ENCODE data around the gene ATOSB.

ATOSB gene

DNA sequence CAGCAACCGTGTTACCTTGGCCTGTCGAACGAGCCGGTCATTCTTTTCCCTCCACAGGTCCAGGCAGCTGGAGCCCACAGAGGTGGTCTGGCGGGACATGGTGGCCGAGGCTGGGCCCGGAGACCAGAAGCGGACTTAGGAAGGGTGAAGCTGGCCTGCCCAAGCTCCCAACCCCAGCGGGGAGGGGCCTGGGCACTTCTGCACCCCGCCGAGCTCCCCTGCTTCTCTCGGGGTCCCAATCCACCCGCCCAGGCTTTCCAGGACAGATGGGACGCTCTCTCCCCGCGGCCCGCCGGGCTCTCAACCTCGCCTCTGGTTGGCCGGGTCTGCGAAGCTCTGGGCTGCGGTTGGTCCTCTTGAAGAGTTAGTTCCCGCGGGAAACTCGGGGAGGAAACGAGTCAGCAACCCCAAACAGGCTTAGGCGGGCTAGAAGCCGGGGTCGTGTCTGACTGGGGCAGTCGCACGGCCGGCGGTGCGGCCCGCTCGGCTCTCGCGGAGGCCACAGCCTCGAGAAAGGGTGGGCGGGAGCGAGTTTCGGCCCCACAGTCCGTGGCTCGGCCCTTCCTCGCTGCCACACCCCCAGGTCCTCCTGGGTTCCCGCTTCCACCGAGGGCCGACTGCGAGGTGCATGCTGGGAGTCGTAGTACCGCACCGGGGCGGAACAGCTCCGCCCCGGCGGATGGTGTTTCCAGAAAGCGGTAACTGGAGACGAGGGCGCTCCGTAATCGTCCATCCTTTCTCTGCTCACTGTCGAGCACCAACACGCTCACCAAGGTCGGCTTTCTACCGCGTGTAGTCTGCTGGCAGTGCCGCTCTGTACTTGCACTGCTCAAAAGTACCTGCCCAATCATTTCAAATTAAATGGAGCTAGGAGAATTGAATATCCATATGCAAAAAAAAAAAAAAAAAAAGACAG, 36.0 kb downstream of the ATOSB start, which contains the start of gene FANCG:
Gene FANCG, minus strand, starts transcription at position 517 of the 916 bp plus-strand sequence. Its CDS starts 418 bp downstream, at position 99.
- peak; percentile 69 for DNase-seq (ENCODE audit: low read depth)

DNA sequence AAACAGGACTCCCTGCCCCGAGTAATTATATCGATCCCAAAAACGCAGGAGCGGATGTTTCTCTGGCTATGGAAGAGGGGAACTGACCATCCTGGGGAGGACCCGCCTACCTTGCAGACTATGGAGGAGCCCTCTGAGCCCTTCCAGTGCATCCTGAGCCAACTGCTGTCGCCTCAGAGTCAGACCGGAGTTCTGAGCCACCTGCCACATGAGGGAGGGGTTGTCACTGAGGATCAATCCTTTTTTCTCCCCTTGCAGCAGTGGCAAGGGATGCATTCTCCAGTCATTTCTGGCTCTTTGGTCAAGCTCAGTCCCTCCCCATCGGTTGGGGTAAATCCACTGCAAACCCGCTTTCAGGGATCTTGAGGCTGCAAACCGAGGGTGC, 36.6 kb downstream of the ATOSB start:
- DNase-seq (ENCODE audit: low read depth), result no peak

DNA sequence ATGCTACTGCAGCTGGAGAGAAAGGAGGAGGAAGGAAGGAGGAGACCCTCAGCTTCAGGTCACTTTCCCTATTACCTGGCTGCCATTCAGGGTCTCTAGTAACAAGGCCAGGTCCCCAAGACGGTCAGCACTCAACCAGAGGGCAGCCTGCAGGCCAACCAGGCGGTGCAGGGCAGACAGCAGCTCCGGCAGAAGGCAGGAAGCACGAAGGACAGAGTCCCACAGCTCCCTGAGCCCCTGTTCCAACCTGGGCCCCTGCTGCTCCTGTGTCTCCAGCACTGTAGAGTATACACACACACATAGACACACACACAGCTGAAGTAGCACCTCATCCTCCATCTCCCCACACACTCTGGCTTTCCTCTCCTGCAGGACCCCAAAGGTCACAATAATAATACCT, 37.6 kb downstream of the ATOSB start:
- no peak for DNase-seq (ENCODE audit: low read depth)

DNA sequence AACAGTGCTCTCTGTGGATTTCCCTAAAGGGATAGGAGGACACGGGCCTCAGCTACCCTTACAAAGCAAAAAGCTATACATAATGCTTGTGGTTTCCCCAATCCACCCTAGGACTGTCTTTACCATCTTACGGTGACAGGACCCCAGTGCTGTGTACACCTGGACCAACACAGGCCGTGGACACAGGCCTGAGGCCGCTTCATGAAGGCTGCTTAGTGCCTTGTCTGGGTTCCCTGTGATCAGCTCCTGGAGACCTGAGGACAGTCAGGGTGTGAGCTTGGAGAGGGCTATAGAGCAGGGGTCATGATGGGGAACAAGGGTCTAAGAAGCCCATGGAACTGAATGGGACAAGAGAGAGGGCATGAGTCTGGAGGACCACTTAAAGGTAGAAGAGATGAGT, 38.8 kb downstream of the ATOSB start:
- no peak for DNase-seq (ENCODE audit: low read depth)

DNA sequence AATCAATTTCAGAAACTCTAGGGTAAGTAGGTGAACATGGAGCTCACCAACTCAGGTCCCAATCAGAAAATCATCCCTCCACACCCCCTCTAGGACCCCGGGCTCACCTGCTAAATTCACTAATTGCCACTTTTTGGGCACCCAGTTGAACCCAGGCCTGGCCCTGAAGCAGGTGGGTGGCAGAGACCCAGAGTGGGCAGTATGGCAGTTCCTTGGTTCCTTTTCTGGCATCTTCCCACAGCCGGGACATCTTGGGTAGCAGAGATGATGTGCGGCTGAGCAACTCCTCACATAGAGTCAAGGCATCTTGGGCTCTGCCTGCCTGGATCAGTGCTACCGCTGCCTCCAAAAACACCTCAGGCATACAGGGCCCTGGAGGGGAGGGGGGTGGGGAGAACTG, 40.3 kb downstream of the ATOSB start:
- DNase-seq (ENCODE audit: low read depth), result no peak

DNA sequence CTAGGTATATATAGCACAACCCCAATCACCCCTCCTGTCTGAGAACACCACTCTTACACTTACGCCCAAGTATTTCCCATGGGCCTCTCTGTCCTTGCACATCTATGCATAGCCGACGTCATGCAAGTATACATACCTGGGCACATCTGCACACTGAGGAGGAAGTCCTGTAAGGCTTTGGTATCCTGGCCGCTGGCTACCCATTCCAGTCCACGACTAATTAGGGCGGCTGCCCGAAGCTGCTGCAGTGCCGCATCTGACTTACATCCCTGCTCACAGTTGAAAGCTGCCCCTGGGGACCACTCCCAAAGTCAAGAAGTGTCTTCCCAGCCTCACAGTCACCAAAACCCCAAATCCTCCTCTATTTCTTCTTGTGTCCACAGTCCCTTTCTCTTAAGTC, 40.9 kb downstream of the ATOSB start:
- no peak for DNase-seq (ENCODE audit: low read depth)

DNA sequence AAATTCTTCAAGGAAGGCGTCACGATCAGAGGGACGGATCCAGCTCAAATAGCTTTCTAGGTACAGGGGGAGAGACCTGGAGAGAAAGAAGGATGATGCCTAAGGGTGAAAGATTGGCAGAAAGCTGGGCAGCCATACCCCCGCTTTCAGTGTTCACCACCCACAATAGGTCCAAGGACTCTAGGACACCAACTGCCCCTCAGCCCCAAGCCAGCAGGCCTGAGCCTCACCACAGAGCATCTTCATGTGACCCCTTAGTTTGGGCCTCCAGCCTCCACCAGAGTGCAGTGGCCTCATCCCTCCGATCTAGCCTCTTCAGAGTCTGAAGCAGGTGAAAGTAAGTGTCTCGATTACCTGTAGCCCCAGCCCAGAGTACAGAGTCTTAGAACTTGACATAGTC, 41.5 kb downstream of the ATOSB start:
- no peak for DNase-seq (ENCODE audit: low read depth)

DNA sequence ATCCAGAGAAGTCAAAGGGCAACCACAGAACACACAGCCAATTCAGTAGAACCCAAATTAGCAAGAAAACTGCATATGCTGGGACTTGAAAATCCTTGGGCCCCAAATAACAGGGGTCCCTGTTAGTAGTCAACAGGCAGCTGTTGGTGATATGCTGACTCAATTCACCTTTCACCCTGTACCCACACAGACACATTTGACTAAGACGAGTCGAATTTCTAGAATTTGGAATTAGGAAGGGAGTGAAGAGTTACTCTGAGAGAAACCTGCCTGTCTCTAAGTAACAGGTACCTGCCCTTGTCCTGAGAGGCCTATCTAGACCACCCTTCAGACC, 42.4 kb downstream of the ATOSB start:
- no peak for DNase-seq (ENCODE audit: low read depth)

DNA sequence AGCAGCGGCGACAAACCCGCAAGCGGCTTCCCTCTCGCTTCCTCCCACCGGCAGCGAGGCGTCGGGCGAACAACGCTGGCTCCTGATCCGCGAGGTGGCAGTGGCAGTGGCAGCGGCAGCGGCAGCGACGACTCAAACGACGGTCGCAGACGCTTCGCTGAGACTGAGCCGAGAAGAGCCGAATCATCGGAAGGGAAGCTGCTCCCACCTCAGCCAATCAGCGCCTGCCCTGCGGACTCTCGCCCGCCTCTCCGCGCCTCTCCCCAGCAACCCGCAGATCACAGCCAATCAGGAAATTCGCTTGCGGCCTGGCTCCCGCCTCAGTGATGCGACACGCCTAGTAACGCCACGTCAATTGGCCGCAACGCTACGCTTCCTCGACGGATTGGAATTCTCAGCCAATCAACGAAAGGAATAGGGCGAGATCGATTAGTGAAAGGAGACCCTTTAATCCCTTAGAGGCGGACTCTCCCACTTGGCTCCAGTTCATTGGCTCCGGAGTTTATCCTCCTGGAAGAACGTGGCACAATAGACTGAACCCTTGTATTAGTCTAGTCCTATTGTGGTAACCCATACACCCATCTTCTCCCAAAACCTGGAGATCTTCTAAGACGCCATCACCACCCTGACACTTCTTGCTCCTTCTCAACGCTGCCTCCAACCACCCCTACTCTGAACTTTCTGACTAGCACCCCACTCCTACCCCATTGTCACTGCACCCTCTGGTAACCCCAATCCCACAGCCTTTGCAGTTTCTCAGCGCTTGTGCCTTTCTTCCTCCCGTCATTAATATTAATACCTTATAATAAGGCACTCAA, 43.0 kb downstream of the ATOSB start, which contains the start of gene VCP:
Gene VCP, minus strand, starts transcription at position 165 of the 818 bp plus-strand sequence. CDS start 272 bp downstream, outside the sequence.
- DNase-seq (ENCODE audit: low read depth), result peak; percentile 87

DNA sequence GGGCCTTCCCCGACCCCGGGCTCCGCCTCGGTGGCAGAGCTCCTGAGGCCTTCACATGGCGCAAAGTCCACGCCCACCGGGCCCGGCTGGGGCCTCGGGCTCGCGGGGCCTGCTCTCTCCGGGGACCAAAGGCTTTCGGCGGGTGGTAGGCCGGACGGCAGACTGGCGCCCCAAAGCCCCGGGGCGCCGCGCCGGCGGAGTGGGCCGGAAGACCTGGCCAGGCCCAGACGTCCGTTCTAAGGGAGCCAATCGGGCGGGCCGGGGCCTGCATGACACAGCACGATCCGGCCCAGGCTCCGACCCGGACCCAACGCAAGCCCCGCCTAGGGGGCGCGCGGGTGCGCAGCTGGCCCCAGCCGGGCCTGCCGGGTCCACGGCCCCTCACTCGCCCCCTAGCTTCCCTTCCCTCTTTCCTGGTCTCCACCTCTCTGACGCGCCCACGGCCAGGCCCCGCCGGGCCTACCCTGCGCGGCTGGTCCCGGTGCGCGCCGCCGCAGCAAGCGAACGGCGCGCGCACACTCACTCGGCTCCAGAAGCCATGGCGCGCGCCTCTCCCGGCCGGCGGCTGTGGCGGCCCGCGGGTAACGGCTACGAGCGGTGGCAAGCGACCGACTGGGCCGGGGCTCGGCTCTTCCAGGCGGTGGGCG, 43.7 kb downstream of the ATOSB start:
- peak; percentile 33 for DNase-seq (ENCODE audit: low read depth)

DNA sequence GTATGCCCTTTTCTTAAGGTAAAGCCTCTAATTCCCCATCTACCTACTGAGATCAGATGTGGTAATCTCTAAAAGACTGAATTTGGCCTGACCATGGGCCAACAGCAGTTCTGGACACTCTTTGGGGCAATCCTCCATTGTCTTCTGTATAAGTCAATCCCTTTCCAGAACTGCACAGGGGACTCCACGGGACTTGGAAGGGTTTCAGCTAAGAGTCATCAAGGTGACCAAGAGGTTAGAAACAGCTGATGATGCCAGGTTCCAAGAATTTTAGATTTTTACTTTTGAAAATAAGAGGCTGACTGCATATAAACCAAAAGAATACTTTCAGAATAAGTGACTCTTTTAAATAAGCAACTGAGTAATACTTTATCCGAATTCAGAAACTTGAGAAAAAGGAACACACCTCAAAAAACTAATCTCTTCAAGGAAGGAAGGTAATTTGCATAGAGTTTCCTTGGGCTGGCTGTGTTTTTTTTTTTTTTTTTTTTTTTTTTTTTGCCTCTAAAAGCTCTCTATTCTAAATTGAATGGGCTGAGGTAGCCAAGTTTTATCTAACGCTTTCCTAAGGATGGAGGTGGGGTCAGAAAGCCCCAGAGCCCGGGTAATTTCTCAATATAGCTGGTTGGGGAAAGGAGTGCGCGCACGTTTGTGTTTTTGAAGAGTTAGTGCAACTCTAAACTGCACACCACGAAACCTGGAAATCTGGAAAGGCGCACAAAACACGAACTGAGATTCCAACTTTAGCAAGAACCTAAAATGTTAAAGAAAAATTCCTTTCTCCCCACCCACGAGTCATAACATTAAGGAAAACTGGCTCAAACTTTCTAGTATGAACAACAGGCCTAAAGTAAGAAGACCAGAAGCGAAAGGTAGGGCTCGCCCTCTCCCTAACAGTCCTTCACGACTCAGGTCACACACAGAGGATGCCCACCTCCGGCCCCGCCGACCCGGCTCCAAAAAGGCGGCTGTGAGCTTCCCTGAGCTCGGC, 44.5 kb downstream of the ATOSB start:
- no peak for DNase-seq (ENCODE audit: low read depth)

DNA sequence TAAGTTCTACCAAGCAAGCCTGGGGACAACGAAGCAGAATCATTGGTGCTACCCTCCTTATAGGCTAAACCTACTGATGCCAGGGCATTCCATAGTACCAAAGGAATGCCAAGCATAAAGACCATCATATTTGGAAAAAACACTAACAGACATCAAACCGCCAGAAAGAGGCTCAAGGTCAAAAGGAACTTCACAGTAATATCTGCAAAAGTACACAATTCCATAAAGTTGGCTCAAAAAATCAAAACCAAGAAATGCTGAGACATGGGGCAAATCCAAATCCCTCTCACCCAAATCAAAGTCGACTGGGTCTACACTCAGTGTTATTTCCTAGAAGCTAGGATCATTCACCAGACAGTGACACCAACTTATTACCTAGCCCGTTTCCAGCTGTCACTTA, 46.6 kb downstream of the ATOSB start:
- no peak for DNase-seq (ENCODE audit: low read depth)

DNA sequence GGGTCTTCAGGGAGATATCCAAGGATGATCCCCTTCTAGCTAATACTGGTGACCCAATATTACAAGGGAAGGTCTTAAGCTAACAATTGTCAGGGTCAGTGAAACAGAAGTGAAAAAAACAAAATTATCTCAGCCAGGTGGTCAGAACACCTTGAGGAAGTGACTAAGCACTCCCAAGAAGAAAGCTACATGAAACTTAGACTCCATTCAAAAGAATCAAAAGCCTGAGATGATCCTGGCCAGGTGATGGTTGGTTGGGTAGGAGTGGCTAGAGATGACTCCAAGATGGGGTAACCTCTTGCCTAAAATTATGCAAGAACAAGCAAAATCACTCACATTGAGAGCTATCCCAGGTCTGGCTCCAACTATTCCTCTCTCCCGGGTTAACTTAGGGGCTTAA, 48.6 kb downstream of the ATOSB start:
- DNase-seq (ENCODE audit: low read depth), result no peak

DNA sequence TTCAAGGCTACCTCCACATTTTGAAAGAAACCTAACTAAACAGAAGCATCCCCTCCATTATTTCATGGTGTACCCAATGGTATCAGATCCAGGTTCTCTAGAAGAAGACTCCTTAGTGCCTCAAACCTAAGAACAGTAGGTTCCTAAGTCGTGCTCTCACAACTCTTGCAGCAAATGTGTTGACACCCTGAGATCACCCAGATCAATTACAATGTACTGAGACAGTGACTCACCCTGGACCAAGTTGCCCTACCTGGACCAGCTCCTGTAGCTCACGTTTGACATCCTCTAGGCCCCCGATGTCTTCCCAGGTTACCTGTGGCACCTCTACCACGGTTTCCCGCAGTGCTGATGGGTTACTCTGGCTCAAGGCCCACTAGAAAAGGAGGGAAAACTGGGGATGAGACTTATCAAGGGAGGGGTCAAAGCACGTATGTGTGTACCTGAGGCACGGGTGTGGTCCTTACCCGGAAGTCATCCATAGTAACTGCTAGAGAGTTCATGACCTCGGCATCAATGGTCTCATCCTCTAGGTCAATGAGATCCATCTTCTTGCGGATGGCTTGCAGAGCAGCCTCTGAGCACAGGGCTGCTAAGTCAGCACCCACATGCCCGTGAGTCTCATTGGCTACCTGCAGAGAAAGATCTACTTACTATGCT, 55.0 kb downstream of the ATOSB start:
- DNase-seq (ENCODE audit: low read depth), result no peak

DNA sequence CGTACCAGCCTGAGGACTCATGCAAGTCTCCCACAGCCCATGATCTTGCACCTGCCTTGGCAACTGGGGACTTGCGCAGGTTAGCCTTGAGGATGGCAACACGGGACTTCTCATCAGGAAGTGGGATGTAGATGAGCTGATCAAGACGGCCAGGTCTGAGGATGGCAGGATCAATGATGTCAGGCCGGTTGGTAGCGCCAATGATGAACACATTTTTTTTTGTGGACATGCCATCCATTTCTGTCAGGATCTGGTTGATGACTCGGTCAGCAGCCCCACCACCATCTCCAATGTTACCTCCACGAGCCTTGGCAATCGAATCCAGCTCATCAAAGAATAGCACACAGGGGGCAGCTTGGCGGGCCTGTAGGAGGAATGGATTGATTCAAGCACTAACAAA, 56.2 kb downstream of the ATOSB start:
- no peak for DNase-seq (ENCODE audit: low read depth)

DNA sequence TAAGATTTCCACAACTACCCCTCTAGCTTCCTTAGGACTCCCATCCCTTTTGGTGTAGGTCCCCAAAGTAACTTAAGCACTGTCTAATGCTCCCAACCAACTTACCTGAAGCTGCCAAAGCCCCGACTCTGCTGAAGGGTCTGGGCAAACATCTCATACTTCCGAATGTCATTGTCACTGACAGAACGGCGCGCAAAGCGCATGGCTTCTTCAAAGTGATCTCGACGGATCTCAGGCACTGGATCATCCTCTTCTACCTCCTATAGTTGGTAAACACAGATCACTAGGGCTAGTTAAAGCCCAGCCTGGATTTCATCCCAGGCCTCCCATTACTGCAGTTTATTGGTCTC, 58.4 kb downstream of the ATOSB start:
- no peak for DNase-seq (ENCODE audit: low read depth)

DNA sequence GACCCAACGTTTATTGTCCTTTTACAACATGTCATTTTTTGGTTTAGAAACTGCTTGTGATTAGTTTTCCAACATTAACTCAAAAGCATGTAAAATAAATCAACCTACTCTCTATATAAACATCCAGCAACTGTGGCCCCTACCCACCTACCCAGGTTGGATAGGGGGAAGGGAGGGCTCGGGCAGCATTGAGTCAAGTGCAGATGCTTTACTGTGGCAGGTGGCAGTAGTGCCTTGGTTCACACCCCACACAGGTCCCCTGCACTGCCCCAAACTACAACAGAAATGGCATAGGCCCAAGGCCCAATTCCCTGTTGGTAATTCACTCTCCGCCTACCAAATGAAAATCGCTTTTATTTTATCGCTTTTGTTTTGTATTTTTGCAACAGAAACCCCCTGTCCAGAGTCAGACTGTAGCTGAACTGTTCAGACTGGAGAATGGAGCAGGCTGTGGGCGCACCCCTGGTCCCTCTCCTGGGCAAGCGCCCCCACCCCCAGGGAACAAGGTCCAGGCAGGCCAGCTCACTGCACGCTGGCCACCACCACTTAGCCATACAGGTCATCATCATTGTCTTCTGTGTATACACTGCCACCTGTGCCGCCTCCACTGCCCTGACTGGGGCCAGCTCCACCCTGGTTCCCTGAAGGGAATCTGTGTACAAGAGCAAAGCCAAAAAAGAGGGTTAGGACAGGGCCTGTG, 58.9 kb downstream of the ATOSB start:
- DNase-seq (ENCODE audit: low read depth), result no peak

DNA sequence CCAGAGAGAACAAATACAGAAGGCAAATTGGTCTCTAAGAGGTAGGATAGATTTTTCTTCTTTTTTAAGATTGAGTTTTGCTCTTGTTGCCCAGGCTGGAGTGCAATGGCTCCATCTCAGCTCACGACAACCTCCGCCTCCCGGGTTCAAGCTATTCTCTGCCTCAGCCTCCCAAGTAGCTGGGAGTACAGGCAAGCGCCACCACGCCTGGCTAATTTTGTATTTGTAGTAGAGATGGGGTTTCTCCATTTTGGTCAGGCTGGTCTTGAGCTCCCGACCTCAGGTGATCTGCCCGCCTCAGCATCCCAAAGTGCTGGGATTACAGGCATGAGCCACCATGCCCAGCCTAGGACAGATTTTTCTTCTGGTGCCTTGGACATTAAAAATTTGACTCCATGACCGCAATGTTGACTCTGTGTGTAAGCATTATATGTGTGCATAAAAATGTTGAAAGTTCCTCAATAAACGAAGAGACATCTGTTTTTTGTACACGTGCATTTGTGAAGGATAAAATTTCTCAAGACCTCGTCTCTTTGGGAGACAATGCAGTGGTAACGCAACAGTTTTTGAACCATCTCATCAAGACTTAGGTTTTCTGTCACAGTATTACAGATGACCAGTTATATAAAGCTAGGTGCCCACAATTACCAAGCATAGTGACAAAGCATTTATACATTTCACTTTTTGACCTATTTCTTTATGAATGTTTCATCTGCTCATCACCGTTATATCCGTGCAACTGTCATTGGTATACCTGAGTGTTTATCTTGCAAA, 60.6 kb downstream of the ATOSB start:
- DNase-seq (ENCODE audit: low read depth), result no peak

DNA sequence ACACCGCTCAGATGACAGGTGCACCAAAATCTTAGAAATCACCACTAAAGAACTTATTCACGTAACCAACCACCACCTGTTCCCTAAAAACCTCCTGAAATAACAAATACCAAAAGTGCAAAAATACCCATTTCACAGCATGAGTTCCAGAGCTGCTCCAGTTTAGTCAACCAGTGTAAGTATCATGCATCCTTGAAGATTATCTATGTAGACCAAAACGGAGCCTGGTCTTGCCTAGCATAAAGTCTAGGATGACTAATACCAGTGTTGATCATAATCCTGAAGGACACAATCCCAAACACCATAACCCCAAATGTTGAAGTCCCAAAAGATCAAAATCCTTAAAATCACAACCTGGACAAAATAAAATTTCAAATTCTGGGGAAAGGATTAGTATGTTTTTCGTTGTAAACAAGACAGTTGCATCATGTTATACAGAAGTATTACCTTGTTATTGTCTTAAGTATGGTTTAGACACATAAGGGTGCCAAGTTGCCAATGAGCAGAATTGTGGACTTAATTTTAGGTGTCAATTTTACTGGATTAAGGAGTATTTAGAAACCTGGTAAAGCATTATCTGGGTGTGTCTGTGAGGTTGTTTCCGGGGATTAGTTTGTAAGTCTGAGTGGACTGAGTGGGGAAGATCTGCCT, 61.4 kb downstream of the ATOSB start:
- DNase-seq (ENCODE audit: low read depth), result no peak
